HUES64 (cell line): ENCODE measurements around the gene PRADC1.

Experiments
- H3K27ac ChIP-seq: 2 replicates; pipeline ENCODE4 v1.7.0; 2013; ENCODE audit warnings: low read depth, low read length, inconsistent platforms
- H3K27me3 ChIP-seq: 2 replicates; pipeline ENCODE4 v1.6.1; 2013; ENCODE audit warnings: mild to moderate bottlenecking, low read length; ENCODE audit not compliant: insufficient read depth
- H3K36me3 ChIP-seq: 2 replicates; pipeline ENCODE4 v1.6.1; 2013; ENCODE audit warnings: mild to moderate bottlenecking, low read length; ENCODE audit not compliant: insufficient read depth
- H3K4me1 ChIP-seq: 2 replicates; pipeline ENCODE4 v1.6.1; 2013; ENCODE audit warnings: mild to moderate bottlenecking, low read length, moderate library complexity; ENCODE audit not compliant: insufficient read depth
- H3K4me3 ChIP-seq: 2 replicates; pipeline ENCODE4 v1.5.1; 2013; ENCODE audit warnings: mild to moderate bottlenecking, low read length, moderate library complexity
- H3K9ac ChIP-seq: 2 replicates; pipeline ENCODE4 v1.6.1; 2013; ENCODE audit warnings: mild to moderate bottlenecking, low read depth, low read length
- H3K9me3 ChIP-seq: 2 replicates; pipeline ENCODE4 v1.6.1; 2013; ENCODE audit warnings: low read depth, low read length; ENCODE audit not compliant: insufficient read depth
- WGBS: fragments of 150-250, 120-280 bp; methylation state at CpG from one replicate; pipeline ENCODE4 v1.1.7; 2013; ENCODE audit warnings: missing lambda C conversion rate; 5-methylcytosine and 5-hydroxymethylcytosine counted together

PRADC1 gene

GRCh38 chr2:73258186-73258912 lies 25.3 kb upstream of the PRADC1 start:
- no peak overlapping the region for H3K9ac ChIP-seq
- 87% methylated on average over 7 of the region's 8 CpGs for WGBS
- peaks cover 14% of the 10 kb centered on the region for H3K36me3 ChIP-seq

GRCh38 chr2:73257425-73258125 lies 24.5 kb upstream of the PRADC1 start:
- 89% methylated on average over 10 of the region's 10 CpGs for WGBS
- peaks cover 6% of the 10 kb centered on the region; the same call in 1 of the 2 replicates for H3K4me1 ChIP-seq
- H3K27me3 ChIP-seq, result no peaks in the 10 kb centered on the region
- no peak overlapping the region for H3K4me3 ChIP-seq
- no peak overlapping the region for H3K27ac ChIP-seq
- H3K9me3 ChIP-seq, result no peaks in the 10 kb centered on the region
- H3K9ac ChIP-seq, result no peak overlapping the region
- H3K36me3 ChIP-seq, result peaks cover 22% of the 10 kb centered on the region

More at GRCh38 chr2:73258186-73258912, 25.3 kb upstream of the PRADC1 start:
- no peak overlapping the region for H3K27ac ChIP-seq
- no peak overlapping the region for H3K4me3 ChIP-seq
- H3K4me1 ChIP-seq, result peaks cover 6% of the 10 kb centered on the region; the same call in 1 of the 2 replicates
- H3K9me3 ChIP-seq, result no peaks in the 10 kb centered on the region
- no peaks in the 10 kb centered on the region for H3K27me3 ChIP-seq

- no peaks in the 10 kb centered on the region for H3K27me3 ChIP-seq
- WGBS, result 94% methylated on average over 2 of the region's 2 CpGs
- no peak overlapping the region for H3K9ac ChIP-seq
- H3K9me3 ChIP-seq, result no peaks in the 10 kb centered on the region
- H3K27ac ChIP-seq, result no peak overlapping the region
- H3K4me3 ChIP-seq, result no peak overlapping the region
- H3K36me3 ChIP-seq, result peaks cover 27% of the 10 kb centered on the region
- H3K4me1 ChIP-seq, result peaks cover 6% of the 10 kb centered on the region; the same call in 1 of the 2 replicates
Measured at GRCh38 chr2:73257021-73257420, 24.0 kb upstream of the PRADC1 start.

GRCh38 chr2:73256618-73256922 lies 23.5 kb upstream of the PRADC1 start:
- 86% methylated on average over 1 of the region's 1 CpG for WGBS
- Histone ChIP-seq H3K36me3 (peaks cover 32% of the 10 kb centered on the region), H3K9ac (no peak overlapping the region), H3K4me3 (no peak overlapping the region), H3K4me1 (peaks cover 6% of the 10 kb centered on the region; the same call in 1 of the 2 replicates), H3K27ac (no peak overlapping the region), H3K9me3 (no peaks in the 10 kb centered on the region), H3K27me3 (no peaks in the 10 kb centered on the region)

- Histone ChIP-seq H3K4me3 (no peak overlapping the region), H3K4me1 (peaks cover 6% of the 10 kb centered on the region; the same call in 1 of the 2 replicates), H3K27ac (no peak overlapping the region), H3K36me3 (peaks cover 37% of the 10 kb centered on the region), H3K9ac (no peak overlapping the region), H3K9me3 (no peaks in the 10 kb centered on the region), H3K27me3 (no peaks in the 10 kb centered on the region)
- WGBS, result 72% methylated on average over 5 of the region's 5 CpGs
Measured at GRCh38 chr2:73255907-73256617, 23.0 kb upstream of the PRADC1 start.

GRCh38 chr2:73255007-73255644 lies 22.1 kb upstream of the PRADC1 start:
- Histone ChIP-seq H3K9ac (no peak overlapping the region), H3K27me3 (no peaks in the 10 kb centered on the region), H3K4me3 (no peak overlapping the region), H3K9me3 (no peaks in the 10 kb centered on the region), H3K27ac (no peak overlapping the region; the same call in 1 of the 2 replicates), H3K4me1 (peaks cover 6% of the 10 kb centered on the region; the same call in 1 of the 2 replicates), H3K36me3 (peaks cover 46% of the 10 kb centered on the region)
- 83% methylated on average over 4 of the region's 4 CpGs for WGBS

- Histone ChIP-seq H3K4me3 (no peak overlapping the region), H3K36me3 (peaks cover 53% of the 10 kb centered on the region), H3K9me3 (no peaks in the 10 kb centered on the region), H3K9ac (no peak overlapping the region), H3K4me1 (peaks cover 6% of the 10 kb centered on the region; the same call in 1 of the 2 replicates), H3K27ac (no peak overlapping the region), H3K27me3 (no peaks in the 10 kb centered on the region)
- 96% methylated on average over 7 of the region's 7 CpGs for WGBS
Measured at GRCh38 chr2:73254343-73255006, 21.4 kb upstream of the PRADC1 start.

- no peak overlapping the region for H3K4me3 ChIP-seq
- H3K36me3 ChIP-seq, result peaks cover 58% of the 10 kb centered on the region
- no peaks in the 10 kb centered on the region for H3K9me3 ChIP-seq
- peaks cover 6% of the 10 kb centered on the region; the same call in 1 of the 2 replicates for H3K4me1 ChIP-seq
- no peak overlapping the region for H3K27ac ChIP-seq
- 95% methylated on average over 3 of the region's 3 CpGs for WGBS
- H3K27me3 ChIP-seq, result no peaks in the 10 kb centered on the region
- no peak overlapping the region for H3K9ac ChIP-seq
Measured at GRCh38 chr2:73253901-73254300, 20.9 kb upstream of the PRADC1 start.

- H3K36me3 ChIP-seq, result peaks cover 63% of the 10 kb centered on the region
- H3K9ac ChIP-seq, result no peak overlapping the region
- no peaks in the 10 kb centered on the region for H3K27me3 ChIP-seq
- WGBS, result 95% methylated on average over 2 of the region's 2 CpGs
- no peaks in the 10 kb centered on the region for H3K9me3 ChIP-seq
- no peak overlapping the region for H3K4me3 ChIP-seq
- peaks cover 6% of the 10 kb centered on the region; the same call in 1 of the 2 replicates for H3K4me1 ChIP-seq
- H3K27ac ChIP-seq, result no peak overlapping the region
Measured at GRCh38 chr2:73253400-73253799, 20.4 kb upstream of the PRADC1 start.

- peaks cover 6% of the 10 kb centered on the region; the same call in 1 of the 2 replicates for H3K4me1 ChIP-seq
- H3K36me3 ChIP-seq, result peaks cover 73% of the 10 kb centered on the region
- H3K9me3 ChIP-seq, result no peaks in the 10 kb centered on the region
- 97% methylated on average over 16 of the region's 17 CpGs for WGBS
- no peak overlapping the region for H3K27ac ChIP-seq
- no peaks in the 10 kb centered on the region for H3K27me3 ChIP-seq
- no peak overlapping the region for H3K9ac ChIP-seq
- no peak overlapping the region for H3K4me3 ChIP-seq
Measured at GRCh38 chr2:73252238-73253027, 19.4 kb upstream of the PRADC1 start.
